ENCODE measurements around the gene ABCD2.

ABCD2 gene

GRCh38 chr12:39502726-39503125, 116.9 kb downstream of the ABCD2 start:
- Histone ChIP-seq H3K79me2 (ENCODE audit: insufficient read depth, low read length) (no peaks in the 10 kb centered on the region), H3K4me1 (ENCODE audit: insufficient read depth, low read length) (no peaks in the 10 kb centered on the region), H3K36me3 (ENCODE audit: insufficient read depth, low read length) (no peaks in the 10 kb centered on the region), H3K9me3 (ENCODE audit: insufficient read depth, low read length, severe bottlenecking) (no peaks in the 10 kb centered on the region), H3K27me3 (ENCODE audit: insufficient read depth, low read length, poor library complexity) (no peaks in the 10 kb centered on the region), H3K27ac (ENCODE audit: low read length) (no peak overlapping the region), H3K4me3 (ENCODE audit: low read depth in 1 of 2, low read length in 2 of 2) (no peak overlapping the region), H2AFZ (ENCODE audit: low read depth, low read length) (no peak overlapping the region), H4K20me1 (ENCODE audit: insufficient read depth, low read length) (no peaks in the 10 kb centered on the region), H3K9ac (ENCODE audit: low read depth, low read length) (no peak overlapping the region), H3K4me2 (ENCODE audit: insufficient read depth, low read length) (no peak overlapping the region)
- TF ChIP-seq, protein P1, sequence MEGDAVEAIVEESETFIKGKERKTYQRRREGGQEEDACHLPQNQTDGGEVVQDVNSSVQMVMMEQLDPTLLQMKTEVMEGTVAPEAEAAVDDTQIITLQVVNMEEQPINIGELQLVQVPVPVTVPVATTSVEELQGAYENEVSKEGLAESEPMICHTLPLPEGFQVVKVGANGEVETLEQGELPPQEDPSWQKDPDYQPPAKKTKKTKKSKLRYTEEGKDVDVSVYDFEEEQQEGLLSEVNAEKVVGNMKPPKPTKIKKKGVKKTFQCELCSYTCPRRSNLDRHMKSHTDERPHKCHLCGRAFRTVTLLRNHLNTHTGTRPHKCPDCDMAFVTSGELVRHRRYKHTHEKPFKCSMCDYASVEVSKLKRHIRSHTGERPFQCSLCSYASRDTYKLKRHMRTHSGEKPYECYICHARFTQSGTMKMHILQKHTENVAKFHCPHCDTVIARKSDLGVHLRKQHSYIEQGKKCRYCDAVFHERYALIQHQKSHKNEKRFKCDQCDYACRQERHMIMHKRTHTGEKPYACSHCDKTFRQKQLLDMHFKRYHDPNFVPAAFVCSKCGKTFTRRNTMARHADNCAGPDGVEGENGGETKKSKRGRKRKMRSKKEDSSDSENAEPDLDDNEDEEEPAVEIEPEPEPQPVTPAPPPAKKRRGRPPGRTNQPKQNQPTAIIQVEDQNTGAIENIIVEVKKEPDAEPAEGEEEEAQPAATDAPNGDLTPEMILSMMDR (IDR thresholded peaks at IDR 0.05; ENCODE audit: borderline replicate concordance, extremely low read depth, low read length, poor library complexity, severe bottlenecking): no peak
- TF ChIP-seq EZH2 (IDR thresholded peaks at IDR 0.05; ENCODE audit: borderline replicate concordance, low read depth, low read length, severe bottlenecking): no peak
- no peak for DNase-seq
- no peak for ATAC-seq (ENCODE audit: insufficient read depth, low read depth)

Measured in DND-41 (cell line).